ENCODE data around the gene KCNH2.
A peak's percentile ranks its signal among the peaks of the same experiment; 100 is the strongest.

KCNH2 gene

GRCh38 chr7:150940431-150941102, 37.6 kb downstream of the KCNH2 start:
- DNase-seq (ENCODE audit: low read depth in 2 of 2): no peak
- no peak for TF ChIP-seq CTCF (IDR thresholded peaks at IDR 0.05; ENCODE audit: low read depth, low read length)
- H3K4me3 ChIP-seq (replicated peaks in 1 of 2; ENCODE audit: low read depth in 2 of 2, low read length in 2 of 2): no peak overlapping the region

- DNase-seq (ENCODE audit: low read depth in 2 of 2): no peak
- no peak overlapping the region for H3K4me3 ChIP-seq (replicated peaks in 1 of 2; ENCODE audit: low read depth in 2 of 2, low read length in 2 of 2)
Measured at GRCh38 chr7:150939466-150939865, 38.7 kb downstream of the KCNH2 start.

GRCh38 chr7:150939052-150939451, 39.1 kb downstream of the KCNH2 start:
- DNase-seq (ENCODE audit: low read depth in 2 of 2): no peak
- H3K4me3 ChIP-seq (replicated peaks in 1 of 2; ENCODE audit: low read depth in 2 of 2, low read length in 2 of 2): no peak overlapping the region
- TF ChIP-seq CTCF (IDR thresholded peaks at IDR 0.05; ENCODE audit: low read depth, low read length): no peak

More at GRCh38 chr7:150939466-150939865, 38.7 kb downstream of the KCNH2 start:
- no peak for TF ChIP-seq CTCF (IDR thresholded peaks at IDR 0.05; ENCODE audit: low read depth, low read length)

- no peak overlapping the region for H3K4me3 ChIP-seq (replicated peaks in 1 of 2; ENCODE audit: low read depth in 2 of 2, low read length in 2 of 2)
- no peak for TF ChIP-seq CTCF (IDR thresholded peaks at IDR 0.05; ENCODE audit: low read depth, low read length)
- DNase-seq (ENCODE audit: low read depth in 2 of 2): no peak
Measured at GRCh38 chr7:150938566-150938965, 39.6 kb downstream of the KCNH2 start.

- DNase-seq (ENCODE audit: low read depth in 2 of 2): peak; percentile 27 to 48
- no peak for TF ChIP-seq CTCF (IDR thresholded peaks at IDR 0.05; ENCODE audit: low read depth, low read length)
- H3K4me3 ChIP-seq (replicated peaks in 1 of 2; ENCODE audit: low read depth in 2 of 2, low read length in 2 of 2): no peak overlapping the region
Measured at GRCh38 chr7:150937848-150938561, 40.1 kb downstream of the KCNH2 start.

GRCh38 chr7:150936018-150936417, 42.1 kb downstream of the KCNH2 start:
- H3K4me3 ChIP-seq (replicated peaks in 1 of 2; ENCODE audit: low read depth in 2 of 2, low read length in 2 of 2): no peak overlapping the region
- no peak for DNase-seq (ENCODE audit: low read depth in 2 of 2)
- TF ChIP-seq CTCF (IDR thresholded peaks at IDR 0.05; ENCODE audit: low read depth, low read length): no peak
